LHCN-M2 (cell line): ENCODE measurements around the gene DDX50. TPM values are rescaled to one million over a fixed set of nuclear protein-coding genes. Genes with fewer than 3 reads are reported as not detected.
"Not testable (repeated sequence)": the region's sequence is repeated elsewhere in the genome, so short reads cannot be mapped to it uniquely, and the experiment has no call there.

ENCODE experiments used
- DNase-seq: peaks from one replicate; pipeline ENCODE4 v3.0.0-alpha.2; 2012; ENCODE audit warnings: low read depth
- polyA plus RNA-seq: library from polyadenylated mRNA; unstranded; fragments of >200 nt; gene quantifications from one replicate; pipeline ENCODE4 v1.2.1, GENCODE V29; 2012; ENCODE audit warnings: missing spikeins
- total RNA-seq: library from RNA; depleted of rRNA; stranded (reverse); fragments of >200 nt; gene quantifications from 2 replicates; pipeline ENCODE4 v1.2.3, GENCODE V29; 2014; rRNA removed

The DDX50 gene
- 58.5 and 66.2 TPM in 2 replicates for total RNA-seq
- 25.8 TPM for polyA plus RNA-seq

GRCh38 chr10:68901105-68901927, at the start of gene DDX50:
DDX50 (plus strand) TSS chr10:68901315; CDS start chr10:68901385, 70 bp downstream.
- peak; percentile 100 for DNase-seq

DNA sequence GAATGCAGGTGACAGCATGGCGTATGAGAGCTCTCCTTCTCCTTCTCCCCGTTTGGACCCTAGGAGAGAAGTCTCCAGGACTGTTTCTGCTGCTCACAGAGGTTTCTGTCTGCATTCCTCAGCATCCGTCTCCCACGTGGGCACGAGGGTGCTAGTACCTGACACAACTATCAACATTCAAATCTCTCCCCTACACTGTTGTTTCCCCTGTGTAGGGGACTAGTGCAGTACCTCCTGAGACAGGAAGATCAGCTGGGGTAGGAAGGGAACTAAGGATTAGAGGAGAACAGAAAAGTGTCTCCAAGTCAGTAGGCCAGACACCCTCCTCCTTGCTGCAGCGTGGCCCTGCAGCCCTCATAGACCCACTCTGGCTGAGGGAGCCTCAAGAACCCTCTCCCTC, 44.8 kb upstream of the DDX50 start:
- no peak for DNase-seq

DNA sequence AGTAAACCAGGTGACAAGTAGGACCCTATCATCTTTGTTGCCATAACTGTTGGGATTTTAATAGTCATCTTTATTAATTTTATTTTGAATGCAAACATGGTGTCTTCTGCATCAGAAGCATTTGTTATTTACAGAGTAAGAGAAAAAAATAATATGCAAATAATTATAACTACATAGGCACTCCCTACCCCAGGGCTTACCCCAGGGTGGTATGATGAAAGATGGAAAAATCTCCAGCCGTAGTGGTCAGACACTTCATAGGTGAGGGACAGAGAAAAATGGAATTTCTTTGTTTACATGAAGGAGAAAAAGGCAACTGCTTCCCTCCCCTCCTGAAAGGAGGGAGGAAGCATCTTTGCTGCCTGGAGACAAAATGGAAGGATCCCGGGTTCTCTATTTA, 44.1 kb upstream of the DDX50 start:
- DNase-seq, result no peak

DNA sequence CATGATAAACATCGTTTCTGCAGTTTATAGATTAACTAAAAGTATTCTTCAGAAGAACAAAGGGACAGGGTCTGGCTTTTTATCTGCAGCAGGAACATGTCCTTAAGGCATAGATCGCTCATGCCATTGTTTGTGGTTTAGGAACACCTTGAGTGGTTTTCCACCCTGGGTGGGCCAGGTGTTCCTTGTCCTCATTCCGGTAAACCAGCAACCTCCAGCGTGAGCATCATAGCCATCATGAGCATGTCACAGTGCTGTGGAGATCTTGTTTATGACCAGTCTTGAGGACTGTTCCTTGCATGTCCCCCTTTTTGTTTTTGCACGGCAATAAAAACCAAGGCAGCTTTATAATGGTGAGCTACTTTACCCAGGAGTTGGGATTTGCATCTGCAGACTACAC, 39.9 kb upstream of the DDX50 start:
- peak; percentile 15 for DNase-seq

DNA sequence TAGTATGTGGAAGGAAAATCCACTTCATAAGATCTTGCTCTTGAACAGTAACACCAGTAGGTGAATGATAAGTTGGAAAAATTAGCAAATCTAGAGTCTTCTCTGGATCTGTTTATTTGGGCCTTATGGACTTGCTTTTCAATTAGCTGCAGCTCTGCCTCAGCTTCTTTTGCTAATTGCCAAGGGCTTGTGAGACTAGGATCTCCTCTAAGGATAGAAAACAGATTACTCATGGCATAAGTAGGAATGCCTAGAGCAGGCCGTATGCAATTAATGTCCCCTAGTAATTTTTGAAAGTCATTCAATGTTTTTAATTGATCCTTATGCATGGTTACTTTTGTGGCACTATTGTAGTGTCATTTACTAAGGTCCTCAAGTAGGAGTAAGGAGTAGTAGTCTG, 36.5 kb upstream of the DDX50 start:
- no peak for DNase-seq

DNA sequence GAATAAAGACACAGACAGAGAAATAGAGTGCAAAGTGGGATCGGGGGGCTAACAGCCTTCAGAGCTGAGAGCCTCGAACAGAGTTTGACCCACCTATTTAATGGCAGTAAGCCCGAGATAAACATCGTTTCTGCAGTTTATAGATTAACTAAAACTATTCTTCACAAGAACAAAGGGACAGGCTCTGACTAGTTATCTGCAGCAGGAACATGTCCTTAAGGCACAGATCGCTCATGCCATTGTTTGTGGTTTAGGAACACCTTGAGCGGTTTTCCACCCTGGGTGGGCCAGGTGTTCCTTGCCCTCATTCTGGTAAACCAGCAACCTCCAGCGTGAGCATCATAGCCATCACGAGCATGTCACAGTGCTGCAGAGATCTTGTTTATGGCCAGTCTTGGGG, 32.9 kb upstream of the DDX50 start:
- not testable (repeated sequence) for DNase-seq

GRCh38 chr10:68869623-68870022, 31.5 kb upstream of the DDX50 start:
- DNase-seq, result no peak

GRCh38 chr10:68870061-68870460, 31.1 kb upstream of the DDX50 start:
- no peak for DNase-seq

DNA sequence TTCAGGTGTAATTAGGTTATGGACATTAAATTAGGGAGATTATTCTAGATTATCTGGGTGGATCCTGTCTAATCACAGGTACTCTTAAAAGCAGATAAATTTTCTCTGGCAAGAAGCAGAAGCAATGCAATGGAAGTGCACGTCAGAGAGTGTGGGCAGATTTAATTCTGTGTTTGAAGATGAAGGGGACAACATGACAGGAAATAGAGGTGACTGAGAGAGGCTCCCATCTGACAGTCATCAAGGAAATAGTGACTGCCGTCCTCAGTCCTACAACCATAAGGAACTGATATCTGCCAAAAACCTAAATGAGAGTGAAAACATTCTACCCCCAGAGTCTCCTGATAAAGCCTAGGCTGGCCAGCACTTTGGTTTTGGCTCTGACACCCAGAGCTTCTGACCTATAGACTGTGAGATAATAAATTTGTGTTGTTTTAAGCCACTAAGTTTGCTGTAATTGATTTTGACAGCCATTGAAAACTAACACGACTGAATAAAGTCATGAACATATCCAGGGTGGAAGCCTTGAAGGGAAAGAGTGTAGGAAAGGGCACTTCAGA, 30.5 kb upstream of the DDX50 start:
- DNase-seq, result no peak

DNA sequence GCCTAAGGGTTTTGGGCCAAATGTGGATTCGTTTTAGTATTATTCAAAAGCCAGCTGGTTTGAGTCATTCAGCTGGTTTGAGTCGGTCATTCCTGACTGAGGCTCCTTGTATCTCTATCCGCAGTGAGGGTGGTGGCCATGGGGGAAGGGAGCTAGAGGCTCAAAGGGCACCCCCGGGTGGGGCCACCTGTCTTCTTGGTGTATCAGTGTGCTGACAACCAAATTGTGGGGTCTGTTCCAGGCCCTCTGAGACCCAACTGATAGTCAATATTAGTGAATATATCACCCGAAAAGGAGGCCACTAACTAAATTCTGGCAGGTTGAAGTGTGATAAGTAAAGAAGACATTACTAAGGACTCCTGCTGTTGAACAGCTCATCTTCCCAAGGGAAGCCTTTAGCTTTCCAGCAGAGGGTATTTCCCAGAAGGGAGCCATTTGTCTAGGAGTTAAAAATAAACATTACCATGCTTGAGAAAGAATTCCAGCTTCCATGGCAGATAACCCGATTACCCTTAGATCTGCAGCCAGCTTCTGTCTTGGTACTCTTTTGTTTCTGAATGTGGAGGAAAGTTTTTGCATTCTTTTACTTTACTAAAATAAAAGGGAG, 29.9 kb upstream of the DDX50 start:
- DNase-seq, result peak; percentile 79

GRCh38 chr10:68871731-68872342, 29.3 kb upstream of the DDX50 start:
- DNase-seq, result peak; percentile 81

DNA sequence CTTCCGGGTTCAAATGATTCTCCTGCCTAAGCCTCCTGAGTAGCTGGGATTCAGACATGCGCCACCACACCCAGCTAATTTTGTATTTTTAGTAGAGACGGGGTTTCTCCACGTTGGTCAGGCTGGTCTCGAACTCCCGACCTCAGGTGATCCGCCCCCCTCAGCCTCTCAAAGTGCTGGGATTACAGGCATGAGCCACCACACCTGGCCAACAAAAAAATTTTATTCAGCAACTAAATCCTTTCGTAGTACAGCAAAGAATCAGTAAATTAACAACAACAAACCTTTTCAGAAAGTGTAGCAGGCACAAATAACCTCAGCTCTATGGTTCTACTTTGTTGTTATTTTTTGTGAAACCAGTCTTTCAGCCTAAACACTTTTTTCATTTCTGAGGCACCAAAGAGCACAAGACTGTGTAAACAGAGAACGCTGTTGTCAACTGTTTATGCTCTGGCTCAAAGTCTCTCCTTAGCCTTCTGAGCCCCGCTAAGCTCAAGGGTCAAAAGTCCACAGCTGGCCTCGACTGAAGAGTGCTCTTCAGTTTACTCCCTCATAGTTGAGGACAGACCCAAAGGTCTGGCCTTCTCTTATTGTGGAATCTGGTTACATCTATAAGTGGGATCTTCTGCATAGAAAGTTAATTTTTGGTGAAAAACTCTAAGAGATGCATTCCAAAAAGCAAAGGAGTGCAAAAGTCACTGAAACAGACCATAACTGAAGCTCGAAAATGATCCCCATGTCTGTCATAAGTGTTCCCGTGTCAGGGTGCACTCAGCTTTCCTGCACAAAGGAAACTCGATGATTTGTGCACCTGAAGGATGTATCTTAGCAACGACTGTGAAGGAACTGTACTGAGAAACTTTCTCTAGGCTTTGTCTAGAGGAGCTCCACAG, 24.6 kb upstream of the DDX50 start:
- no peak for DNase-seq

DNA sequence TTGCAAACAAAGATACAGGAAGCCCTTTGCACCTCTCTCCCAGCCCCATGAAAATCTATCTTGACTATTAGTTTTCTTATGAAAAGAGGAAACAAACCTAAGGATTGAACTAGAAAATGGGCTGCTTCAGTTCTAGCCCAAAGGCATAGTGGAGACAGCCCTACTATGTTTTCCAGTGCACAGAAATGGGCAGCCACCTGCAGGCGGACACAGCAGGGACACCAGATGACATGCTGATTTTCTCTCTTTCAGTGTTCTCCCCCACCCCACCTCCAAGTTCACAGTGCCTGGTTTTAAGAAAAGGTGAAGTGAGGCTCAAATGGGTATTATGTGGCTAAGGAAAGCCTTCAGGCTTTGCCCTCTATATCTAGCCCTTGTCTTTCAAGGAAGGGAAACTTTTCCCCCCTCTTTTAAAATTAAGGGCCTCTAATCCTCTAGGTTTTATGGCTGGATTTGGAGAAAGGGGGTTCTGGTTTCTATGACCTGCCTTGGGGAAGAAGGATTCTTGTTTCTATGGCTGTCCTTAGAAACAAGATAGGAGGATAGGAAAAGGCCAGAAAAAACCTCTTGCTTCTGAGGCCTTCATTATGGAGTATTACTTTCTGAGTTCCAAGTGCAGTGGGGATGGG, 23.5 kb upstream of the DDX50 start:
- DNase-seq, result no peak

- no peak for DNase-seq
Measured at GRCh38 chr10:68878496-68878895, 22.6 kb upstream of the DDX50 start.

DNA sequence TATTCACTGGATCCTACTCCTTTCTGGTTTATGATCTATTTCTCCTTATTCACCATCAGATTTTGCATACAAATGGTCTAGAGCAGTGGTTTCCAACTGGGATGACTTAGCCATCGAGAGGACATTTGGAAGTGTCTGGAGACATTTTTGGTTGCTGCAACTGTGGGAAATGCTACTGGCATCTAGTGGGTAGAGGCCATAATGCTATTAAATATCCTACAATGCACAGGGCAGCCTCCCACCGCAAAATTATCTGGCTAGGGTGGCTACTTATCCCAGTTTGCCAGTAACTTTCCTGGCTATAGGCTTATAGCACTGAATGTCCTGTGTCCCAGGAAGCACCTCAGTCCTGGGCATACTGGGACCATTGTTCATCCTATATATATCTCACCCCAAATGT, 21.5 kb upstream of the DDX50 start:
- no peak for DNase-seq

DNA sequence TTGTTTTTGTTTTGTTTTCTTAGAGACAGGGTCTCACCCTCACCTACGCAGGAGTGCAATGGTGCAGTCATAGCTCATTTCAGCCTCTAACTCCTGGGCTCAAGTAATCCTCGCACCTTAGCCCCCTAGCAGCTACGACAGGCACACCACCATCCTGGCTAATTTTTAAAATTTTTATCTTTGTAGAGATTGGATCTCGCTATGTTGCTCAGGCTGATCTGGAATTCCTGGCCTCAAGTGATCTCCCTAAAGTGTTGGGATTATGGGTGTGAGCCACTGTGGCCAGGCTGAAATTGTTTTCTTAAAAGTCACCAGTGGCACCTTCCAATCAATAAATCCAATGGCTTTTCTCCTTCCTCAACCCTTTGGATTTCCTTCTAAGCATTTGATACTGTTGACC, 20.9 kb upstream of the DDX50 start:
- no peak for DNase-seq

DNA sequence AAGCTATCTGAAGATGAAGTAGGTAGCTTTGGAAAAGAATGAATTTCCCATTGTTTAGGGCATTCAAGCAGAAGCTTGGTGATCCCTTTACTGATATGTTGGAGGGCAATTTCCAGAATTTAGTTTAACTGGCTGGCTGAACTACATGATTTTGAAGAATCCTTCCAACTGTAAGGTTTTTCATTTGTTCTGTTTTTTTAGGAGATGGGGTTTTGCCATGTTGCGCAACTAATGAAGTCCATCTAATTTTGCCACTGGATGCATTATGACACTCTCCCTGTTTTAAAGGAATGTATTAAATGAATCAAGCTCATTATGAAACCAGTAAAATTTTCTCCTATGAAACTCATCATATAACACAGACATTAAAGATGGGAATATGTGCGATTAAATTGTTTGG, 6.1 kb upstream of the DDX50 start:
- no peak for DNase-seq

GRCh38 chr10:68897336-68897741, 3.8 kb upstream of the DDX50 start:
- peak; percentile 72 for DNase-seq

- DNase-seq, result peak; percentile 64
Measured at GRCh38 chr10:68899186-68899745, 1.8 kb upstream of the DDX50 start.

DNA sequence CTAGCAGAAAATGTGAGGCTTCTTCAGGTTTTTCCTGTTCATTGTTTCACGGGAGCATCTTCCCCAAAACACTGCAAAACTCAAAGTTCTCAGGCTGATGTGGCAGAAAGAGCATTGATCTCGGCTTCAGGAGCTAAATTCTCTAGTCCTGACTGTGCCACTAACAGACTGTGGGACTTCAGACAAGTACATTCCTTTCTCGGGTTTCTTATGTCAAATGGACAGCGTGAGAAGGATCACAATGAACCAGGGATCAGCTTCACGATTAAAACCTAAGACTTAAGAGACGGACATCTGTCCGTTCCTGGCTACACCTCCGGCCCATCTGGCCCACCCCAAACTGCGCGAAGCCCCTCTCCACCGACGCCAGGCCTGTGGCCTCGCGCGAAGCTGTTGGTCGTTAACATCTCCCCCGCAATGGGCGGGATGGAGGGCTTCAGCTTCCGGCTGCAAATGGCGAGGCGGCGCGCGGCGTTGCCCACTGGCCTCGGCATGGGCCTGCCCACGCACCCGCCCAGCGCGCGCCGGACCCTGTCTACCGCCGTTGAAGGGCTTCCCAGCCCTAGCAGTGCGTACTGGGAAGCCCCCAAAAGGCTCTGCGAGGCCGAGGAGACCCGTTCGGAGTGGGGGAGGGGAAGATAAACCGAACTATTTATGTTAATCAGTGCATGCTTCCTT, 549 bp upstream of the DDX50 start:
- no peak for DNase-seq
